ENCODE results near the gene CUEDC1. TPM values are rescaled to one million over a fixed set of nuclear protein-coding genes. Genes with fewer than 3 reads are reported as not detected.
"Not testable (repeated sequence)": the region's sequence is repeated elsewhere in the genome, so short reads cannot be mapped to it uniquely, and the experiment has no call there.

The CUEDC1 gene
- total RNA-seq, 2 donors from 2014 or later, result 33.0 to 44.9 TPM

DNA sequence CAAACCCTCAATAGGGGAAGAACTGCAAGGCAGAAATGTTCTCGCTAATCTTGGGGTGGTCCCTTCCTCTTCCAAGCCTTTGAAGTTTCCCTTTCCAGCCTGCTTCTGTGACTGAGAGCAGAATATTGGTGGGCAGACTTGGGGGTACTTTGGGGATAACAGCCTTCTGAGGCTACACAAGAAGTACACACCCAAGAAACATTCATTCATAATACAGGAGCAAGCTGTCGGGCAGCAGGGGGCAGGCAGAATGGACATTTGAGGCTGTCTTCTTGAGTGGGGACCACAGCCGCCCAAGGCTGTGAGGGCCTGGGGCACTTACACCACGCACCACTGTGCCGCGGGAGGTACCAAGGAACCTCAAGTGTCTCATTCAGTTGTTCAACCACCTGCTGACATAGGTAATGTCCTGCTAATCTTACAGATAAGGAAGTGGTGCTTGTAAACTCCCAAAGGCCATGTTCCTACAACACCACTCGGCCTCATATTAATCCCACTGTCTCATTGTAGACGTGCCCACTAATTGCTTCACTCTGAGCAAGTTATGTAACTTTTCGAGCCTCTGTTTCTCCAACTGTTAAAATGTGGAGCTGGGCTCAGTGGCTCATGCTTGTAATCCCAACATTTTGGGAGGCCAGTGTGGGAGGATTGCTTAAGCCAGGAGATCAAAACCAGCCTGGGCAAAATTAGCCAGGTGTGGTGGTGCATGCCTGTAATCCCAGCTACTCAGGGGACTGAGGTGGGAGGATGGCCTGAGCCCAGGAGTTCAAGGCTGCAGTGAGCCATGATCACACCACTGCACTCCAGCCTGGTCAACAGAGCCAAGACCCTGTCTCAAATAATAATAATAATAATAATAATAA lies 102.9 kb downstream of the CUEDC1 start:
- H3K4me1 ChIP-seq (replicated peaks), result peaks cover 17% of the 10 kb centered on the region
- H3K27me3 ChIP-seq (replicated peaks; ENCODE audit: insufficient read depth), result no peaks in the 10 kb centered on the region
- no peaks in the 10 kb centered on the region for H3K36me3 ChIP-seq
- H3K27ac ChIP-seq, result peak overlapping the region; percentile 88 to 92
- intact Hi-C loops (cut with DNase I), result loop anchor here (10.0 kb wide), 1 partner anchor 232 kb away; the partner anchor contains the start of gene DYNLL2
- WGBS, result 68% methylated on average over 9 of the region's 9 CpGs
- no peak overlapping the region for H3K4me3 ChIP-seq
- no peaks in the 10 kb centered on the region for H3K9me3 ChIP-seq
- TF ChIP-seq POLR2A (IDR thresholded peaks at IDR 0.05), result no peak
- TF ChIP-seq, protein P1, sequence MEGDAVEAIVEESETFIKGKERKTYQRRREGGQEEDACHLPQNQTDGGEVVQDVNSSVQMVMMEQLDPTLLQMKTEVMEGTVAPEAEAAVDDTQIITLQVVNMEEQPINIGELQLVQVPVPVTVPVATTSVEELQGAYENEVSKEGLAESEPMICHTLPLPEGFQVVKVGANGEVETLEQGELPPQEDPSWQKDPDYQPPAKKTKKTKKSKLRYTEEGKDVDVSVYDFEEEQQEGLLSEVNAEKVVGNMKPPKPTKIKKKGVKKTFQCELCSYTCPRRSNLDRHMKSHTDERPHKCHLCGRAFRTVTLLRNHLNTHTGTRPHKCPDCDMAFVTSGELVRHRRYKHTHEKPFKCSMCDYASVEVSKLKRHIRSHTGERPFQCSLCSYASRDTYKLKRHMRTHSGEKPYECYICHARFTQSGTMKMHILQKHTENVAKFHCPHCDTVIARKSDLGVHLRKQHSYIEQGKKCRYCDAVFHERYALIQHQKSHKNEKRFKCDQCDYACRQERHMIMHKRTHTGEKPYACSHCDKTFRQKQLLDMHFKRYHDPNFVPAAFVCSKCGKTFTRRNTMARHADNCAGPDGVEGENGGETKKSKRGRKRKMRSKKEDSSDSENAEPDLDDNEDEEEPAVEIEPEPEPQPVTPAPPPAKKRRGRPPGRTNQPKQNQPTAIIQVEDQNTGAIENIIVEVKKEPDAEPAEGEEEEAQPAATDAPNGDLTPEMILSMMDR (IDR thresholded peaks at IDR 0.05), result no peak
- no peak for TF ChIP-seq POLR2AphosphoS5 (IDR thresholded peaks at IDR 0.05)
- DNase-seq (ENCODE audit: low spot score), result no peak

DNA sequence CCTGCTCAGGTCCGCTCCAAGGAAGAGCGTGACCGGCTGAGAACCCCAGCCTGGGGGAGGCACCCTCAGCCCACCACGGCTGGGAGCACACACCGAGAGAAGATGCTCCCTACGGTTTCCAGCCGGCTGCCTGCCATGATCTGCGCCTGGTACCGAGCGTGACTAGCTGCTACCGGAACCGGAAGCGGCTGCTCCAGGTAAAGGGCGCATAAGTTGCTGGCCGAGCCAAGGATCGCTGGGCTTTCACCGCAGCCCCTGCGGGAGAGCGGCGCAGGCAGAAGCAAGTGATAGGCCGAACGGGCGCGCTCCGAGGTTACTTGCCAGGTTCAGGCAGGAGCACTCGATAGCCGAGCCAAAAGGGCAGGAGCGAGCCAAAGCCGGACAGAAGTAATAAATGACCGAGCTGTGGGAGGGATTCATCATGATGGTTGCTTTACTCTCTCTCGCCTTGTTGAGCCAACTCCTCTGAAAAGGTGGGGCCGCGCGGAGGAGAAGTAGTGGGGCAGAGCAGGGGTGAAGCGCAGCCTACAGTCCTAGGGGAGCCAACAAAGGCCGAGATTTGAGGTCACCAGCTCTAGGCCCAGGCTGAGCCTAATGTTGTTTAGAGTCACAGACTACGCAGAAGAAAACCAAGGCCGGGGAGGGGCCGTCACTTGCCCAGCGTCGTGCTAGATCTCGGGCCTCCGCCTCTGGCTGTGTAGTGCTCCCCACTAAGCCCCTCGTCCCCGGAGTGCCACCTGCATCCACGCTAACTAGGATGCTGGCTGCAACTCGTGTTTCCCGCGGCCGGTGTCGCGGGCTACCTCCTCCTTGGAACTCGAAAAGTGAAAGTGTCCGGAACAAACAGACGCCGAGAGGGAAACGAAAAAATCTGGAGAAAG lies 105.1 kb downstream of the CUEDC1 start, which contains the start of gene MRPS23:
Gene MRPS23 (minus strand): TSS at position 171 of the 881 bp plus-strand sequence. CDS start 34 bp downstream, at position 137.
- peak within 1 kb of the TSS; percentile 61 to 75 for H3K4me3 ChIP-seq
- H3K9me3 ChIP-seq, result no peaks in the 10 kb centered on the region
- TF ChIP-seq POLR2A (IDR thresholded peaks at IDR 0.05) (peak; percentile 77), POLR2AphosphoS5 (IDR thresholded peaks at IDR 0.05) (peak; percentile 100)
- TF ChIP-seq, protein P1 (IDR thresholded peaks at IDR 0.05), result peak in 1 of 4 experiments; percentile 26
- H3K27ac ChIP-seq, result peak within 1 kb of the TSS; percentile 88 to 92
- H3K27me3 ChIP-seq (replicated peaks; ENCODE audit: insufficient read depth), result no peaks in the 10 kb centered on the region
- DNase-seq (ENCODE audit: low spot score), result peak; percentile 98
- intact Hi-C loops (cut with DNase I), result loop anchor here (10.0 kb wide), 1 partner anchor 235 kb away; the partner anchor contains the start of gene DYNLL2
- H3K4me1 ChIP-seq (replicated peaks), result peaks cover 17% of the 10 kb centered on the region
- WGBS, result under 1% methylated on average over 57 of the region's 57 CpGs
- H3K36me3 ChIP-seq, result no peaks in the 10 kb centered on the region

DNA sequence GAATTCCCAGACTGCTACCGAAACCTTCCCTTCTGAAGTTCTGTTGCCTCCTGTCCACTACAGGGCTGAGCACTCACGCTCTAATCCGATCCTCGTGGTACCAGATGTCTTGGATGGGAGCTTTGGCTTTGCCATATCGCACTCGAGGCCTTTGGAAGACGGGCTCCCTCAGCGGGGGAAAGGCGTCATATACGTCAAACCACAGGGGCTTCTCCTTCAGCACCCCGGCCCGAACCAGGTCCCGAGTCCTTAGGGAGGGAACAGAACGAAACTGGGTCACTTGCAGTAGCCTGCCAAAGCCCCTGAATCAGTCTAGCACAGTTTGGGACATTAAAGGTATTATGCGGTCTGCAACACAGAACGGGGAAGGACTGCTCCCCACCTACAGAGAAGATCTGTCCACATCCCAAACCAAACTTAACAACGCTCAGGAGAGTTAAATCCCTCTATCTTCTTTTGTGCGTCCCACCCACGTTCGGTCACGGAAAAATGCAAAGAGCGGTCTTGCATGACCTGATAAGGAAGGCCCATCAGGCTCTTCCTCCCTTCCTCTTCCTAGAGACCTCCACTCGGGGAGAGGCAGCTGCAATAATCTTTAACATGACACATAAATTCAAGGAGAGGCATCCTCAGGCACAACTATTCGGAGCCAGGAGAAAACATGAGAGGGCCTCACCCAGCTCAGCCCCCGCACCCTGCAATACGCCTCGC lies 105.9 kb downstream of the CUEDC1 start:
- no peaks in the 10 kb centered on the region for H3K9me3 ChIP-seq
- H3K27me3 ChIP-seq (replicated peaks; ENCODE audit: insufficient read depth), result no peaks in the 10 kb centered on the region
- peak overlapping the region; percentile 88 to 92 for H3K27ac ChIP-seq
- H3K4me1 ChIP-seq (replicated peaks), result peaks cover 17% of the 10 kb centered on the region
- DNase-seq (ENCODE audit: low spot score), result no peak
- H3K4me3 ChIP-seq, result peak overlapping the region; percentile 61 to 75
- 10% methylated on average over 27 of the region's 27 CpGs for WGBS
- intact Hi-C loops (cut with DNase I), result no loop called here
- no peaks in the 10 kb centered on the region for H3K36me3 ChIP-seq
- no peak for TF ChIP-seq POLR2AphosphoS5 (IDR thresholded peaks at IDR 0.05)
- TF ChIP-seq, protein P1 (IDR thresholded peaks at IDR 0.05), result no peak
- no peak for TF ChIP-seq POLR2A (IDR thresholded peaks at IDR 0.05)

DNA sequence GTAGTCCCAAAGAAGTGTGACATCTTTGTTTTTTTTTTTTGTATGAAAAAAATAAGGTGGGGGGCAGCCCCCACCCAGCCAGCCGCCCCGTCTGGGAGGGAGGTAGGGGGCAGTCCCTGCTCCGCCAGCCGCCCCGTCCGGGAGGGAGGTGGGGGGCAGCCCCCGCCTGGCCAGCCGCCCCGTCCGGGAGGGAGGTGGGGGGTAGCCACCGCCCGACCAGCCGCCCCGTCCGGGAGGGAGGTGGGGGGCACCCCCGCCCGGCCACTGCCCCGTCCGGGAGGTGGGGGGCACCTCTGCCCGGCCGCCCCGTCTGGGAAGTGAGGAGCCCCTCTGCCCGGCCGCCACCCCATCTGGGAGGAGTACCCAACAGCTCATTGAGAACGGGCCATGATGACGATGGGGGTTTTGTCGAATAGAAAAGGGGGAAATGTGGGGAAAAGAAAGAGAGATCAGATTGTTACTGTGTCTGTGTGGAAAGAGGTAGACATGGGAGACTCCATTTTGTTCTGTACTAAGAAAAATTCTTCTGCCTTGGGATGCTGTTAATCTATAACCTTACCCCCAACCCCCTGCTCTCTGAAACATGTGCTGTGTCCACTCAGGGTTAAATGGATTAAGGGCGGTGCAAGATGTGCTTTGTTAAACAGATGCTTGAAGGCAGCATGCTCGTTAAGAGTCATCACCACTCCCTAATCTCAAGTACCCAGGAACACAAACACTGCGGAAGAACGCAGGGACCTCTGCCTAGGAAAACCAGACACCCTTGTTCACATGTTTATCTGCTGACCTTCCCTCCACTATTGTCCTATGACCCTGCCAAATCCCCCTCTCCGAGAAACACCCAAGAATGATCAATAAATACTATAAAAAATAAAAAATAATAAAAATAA lies 108.9 kb downstream of the CUEDC1 start:
- H3K4me1 ChIP-seq (replicated peaks); H3K4me3 ChIP-seq; DNase-seq (ENCODE audit: low spot score); H3K27me3 ChIP-seq (replicated peaks; ENCODE audit: insufficient read depth); H3K9me3 ChIP-seq; H3K36me3 ChIP-seq; intact Hi-C loops (cut with DNase I): not testable (repeated sequence)
- H3K27ac ChIP-seq, result peak overlapping the region in 1 of 2 donors; percentile 92
- 69% methylated on average over 12 of the region's 32 CpGs for WGBS
- TF ChIP-seq POLR2AphosphoS5 (IDR thresholded peaks at IDR 0.05), result peak; percentile 38

Data from prostate gland (tissue), 2 donors.